ENCODE results near the gene RIC3. TPM values are rescaled to one million over a fixed set of nuclear protein-coding genes. Genes with fewer than 3 reads are reported as not detected.

RIC3 gene
- total RNA-seq, 1 experiment from 2014 or later, result not detected

GRCh38 chr11:8090756-8091155 lies 78.1 kb downstream of the RIC3 start:
- Histone ChIP-seq H3K36me3 (ENCODE audit: low read depth, low read length) (no peaks in the 10 kb centered on the region), H3K4me2 (ENCODE audit: low read length) (no peak overlapping the region), H3K27me3 (ENCODE audit: low read length) (no peaks in the 10 kb centered on the region), H3K79me2 (ENCODE audit: low read length) (no peaks in the 10 kb centered on the region), H4K20me1 (ENCODE audit: low read length) (no peaks in the 10 kb centered on the region), H2AFZ (ENCODE audit: low read length) (no peak overlapping the region), H3K27ac (ENCODE audit: low read length) (no peak overlapping the region), H3K9me3 (ENCODE audit: low read length) (no peaks in the 10 kb centered on the region), H3F3A (ENCODE audit: low read length, unreplicated experiment) (no peaks in the 10 kb centered on the region), H3K9me2 (replicated peaks; ENCODE audit: low read length) (no peaks in the 10 kb centered on the region), H3K4me1 (ENCODE audit: insufficient read depth, low read length) (no peaks in the 10 kb centered on the region), H3K9ac (ENCODE audit: low read length) (no peak overlapping the region), H3K4me3 (ENCODE audit: low read length) (no peak overlapping the region)
- ChIA-PET POLR2A (ENCODE audit: unreplicated experiment) (no interaction called here), CTCF (interaction anchor here (0.6 to 0.7 kb wide), 2 partner anchors 104 to 553 kb away, joined by 3 read pairs; partner anchors contain the start of gene EIF3F)
- no peak for ATAC-seq
- peak; percentile 30 for DNase-seq
- BruUV-seq (replicated peaks), result no TSS peak
- TF ChIP-seq EZH2 (IDR thresholded peaks at IDR 0.05; ENCODE audit: low read length, unreplicated experiment) (no peak), CTCF (conservative IDR thresholded peaks at IDR 0.05; ENCODE audit: low read depth, low read length) (peak; percentile 71), EZH2phosphoT487 (IDR thresholded peaks at IDR 0.05; ENCODE audit: borderline replicate concordance, low read length) (no peak)
- intact Hi-C loops (cut with micrococcal nuclease), result no loop called here

GRCh38 chr11:8089791-8090510 lies 78.9 kb downstream of the RIC3 start:
- no peaks in the 10 kb centered on the region for H3K9me3 ChIP-seq (ENCODE audit: low read length)
- H3K27me3 ChIP-seq (ENCODE audit: low read length), result no peaks in the 10 kb centered on the region
- no peak for TF ChIP-seq EZH2phosphoT487 (IDR thresholded peaks at IDR 0.05; ENCODE audit: borderline replicate concordance, low read length)
- no peak for TF ChIP-seq EZH2 (IDR thresholded peaks at IDR 0.05; ENCODE audit: low read length, unreplicated experiment)
- no peak for TF ChIP-seq CTCF (conservative IDR thresholded peaks at IDR 0.05; ENCODE audit: low read depth, low read length)
- no peaks in the 10 kb centered on the region for H3F3A ChIP-seq (ENCODE audit: low read length, unreplicated experiment)
- DNase-seq, result no peak
- no peak overlapping the region for H3K4me2 ChIP-seq (ENCODE audit: low read length)
- H3K4me1 ChIP-seq (ENCODE audit: insufficient read depth, low read length), result no peaks in the 10 kb centered on the region
- BruUV-seq (replicated peaks), result no TSS peak
- no peak overlapping the region for H3K9ac ChIP-seq (ENCODE audit: low read length)
- H2AFZ ChIP-seq (ENCODE audit: low read length), result no peak overlapping the region
- ChIA-PET POLR2A (ENCODE audit: unreplicated experiment) (no interaction called here), CTCF (interaction anchor here (0.6 to 0.7 kb wide), 4 partner anchors 84 to 553 kb away, joined by 3 to 4 read pairs (median 3); partner anchors contain the start of gene EIF3F)
- no peaks in the 10 kb centered on the region for H4K20me1 ChIP-seq (ENCODE audit: low read length)
- no peaks in the 10 kb centered on the region for H3K36me3 ChIP-seq (ENCODE audit: low read depth, low read length)
- no peak overlapping the region for H3K27ac ChIP-seq (ENCODE audit: low read length)
- H3K79me2 ChIP-seq (ENCODE audit: low read length), result no peaks in the 10 kb centered on the region
- H3K4me3 ChIP-seq (ENCODE audit: low read length), result no peak overlapping the region
- no peak for ATAC-seq
- no peaks in the 10 kb centered on the region for H3K9me2 ChIP-seq (replicated peaks; ENCODE audit: low read length)
- intact Hi-C loops (cut with micrococcal nuclease), result no loop called here

- Histone ChIP-seq H3K9me3 (ENCODE audit: low read length) (no peaks in the 10 kb centered on the region), H3K79me2 (ENCODE audit: low read length) (no peaks in the 10 kb centered on the region), H3K4me2 (ENCODE audit: low read length) (no peak overlapping the region), H3F3A (ENCODE audit: low read length, unreplicated experiment) (no peaks in the 10 kb centered on the region), H3K4me3 (ENCODE audit: low read length) (no peak overlapping the region), H3K9me2 (replicated peaks; ENCODE audit: low read length) (no peaks in the 10 kb centered on the region), H3K27ac (ENCODE audit: low read length) (no peak overlapping the region), H3K36me3 (ENCODE audit: low read depth, low read length) (no peaks in the 10 kb centered on the region), H3K4me1 (ENCODE audit: insufficient read depth, low read length) (no peaks in the 10 kb centered on the region), H3K9ac (ENCODE audit: low read length) (no peak overlapping the region), H3K27me3 (ENCODE audit: low read length) (no peaks in the 10 kb centered on the region), H4K20me1 (ENCODE audit: low read length) (no peaks in the 10 kb centered on the region), H2AFZ (ENCODE audit: low read length) (no peak overlapping the region)
- TF ChIP-seq EZH2phosphoT487 (IDR thresholded peaks at IDR 0.05; ENCODE audit: borderline replicate concordance, low read length) (no peak), CTCF (conservative IDR thresholded peaks at IDR 0.05; ENCODE audit: low read depth, low read length) (no peak), EZH2 (IDR thresholded peaks at IDR 0.05; ENCODE audit: low read length, unreplicated experiment) (no peak)
- DNase-seq (no peak), ATAC-seq (no peak)
- POLR2A ChIA-PET (ENCODE audit: unreplicated experiment), result no interaction called here
- CTCF ChIA-PET, result no interaction called here
- intact Hi-C loops (cut with micrococcal nuclease), result no loop called here
- no TSS peak for BruUV-seq (replicated peaks)
These were observed 81.1 kb downstream of the RIC3 start for GRCh38 chr11:8087756-8088155.
